ENCODE data around the gene PPP6C.

PPP6C gene

DNA sequence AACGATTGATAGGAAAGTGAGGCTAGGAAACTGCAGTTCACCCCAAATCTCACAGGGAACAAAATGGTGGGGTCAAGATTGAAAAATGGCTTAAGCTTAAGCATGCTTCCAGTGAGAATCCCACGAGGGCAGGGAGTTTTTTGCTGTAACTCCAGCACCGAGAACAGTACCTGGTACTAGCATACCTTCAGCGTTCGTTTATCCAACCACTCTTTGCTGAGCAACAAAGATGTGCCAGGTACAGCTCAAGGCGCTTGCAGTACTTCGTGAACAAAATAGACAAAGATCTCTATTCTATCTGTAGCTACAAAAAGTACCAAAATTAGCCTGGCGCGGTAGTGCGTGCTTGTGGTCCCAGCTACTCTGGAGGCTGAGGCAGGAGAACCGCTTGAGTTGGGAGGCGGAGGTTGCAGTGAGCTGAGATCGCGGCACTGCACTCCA lies 778 bp upstream of the PPP6C start:
- no peak for TF ChIP-seq EZH2 (IDR thresholded peaks at IDR 0.05; ENCODE audit: borderline replicate concordance, low read length)
- TF ChIP-seq, protein P1, sequence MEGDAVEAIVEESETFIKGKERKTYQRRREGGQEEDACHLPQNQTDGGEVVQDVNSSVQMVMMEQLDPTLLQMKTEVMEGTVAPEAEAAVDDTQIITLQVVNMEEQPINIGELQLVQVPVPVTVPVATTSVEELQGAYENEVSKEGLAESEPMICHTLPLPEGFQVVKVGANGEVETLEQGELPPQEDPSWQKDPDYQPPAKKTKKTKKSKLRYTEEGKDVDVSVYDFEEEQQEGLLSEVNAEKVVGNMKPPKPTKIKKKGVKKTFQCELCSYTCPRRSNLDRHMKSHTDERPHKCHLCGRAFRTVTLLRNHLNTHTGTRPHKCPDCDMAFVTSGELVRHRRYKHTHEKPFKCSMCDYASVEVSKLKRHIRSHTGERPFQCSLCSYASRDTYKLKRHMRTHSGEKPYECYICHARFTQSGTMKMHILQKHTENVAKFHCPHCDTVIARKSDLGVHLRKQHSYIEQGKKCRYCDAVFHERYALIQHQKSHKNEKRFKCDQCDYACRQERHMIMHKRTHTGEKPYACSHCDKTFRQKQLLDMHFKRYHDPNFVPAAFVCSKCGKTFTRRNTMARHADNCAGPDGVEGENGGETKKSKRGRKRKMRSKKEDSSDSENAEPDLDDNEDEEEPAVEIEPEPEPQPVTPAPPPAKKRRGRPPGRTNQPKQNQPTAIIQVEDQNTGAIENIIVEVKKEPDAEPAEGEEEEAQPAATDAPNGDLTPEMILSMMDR (IDR thresholded peaks at IDR 0.05; ENCODE audit: low read length) = no peak
- Histone ChIP-seq H3K36me3 (ENCODE audit: insufficient read depth, low read length) (peaks cover 3% of the 10 kb centered on the region; the same call in 1 of the 2 replicates), H3F3A (ENCODE audit: insufficient read depth, low read length) (no peaks in the 10 kb centered on the region), H3K27ac (ENCODE audit: low read depth, low read length, poor library complexity, severe bottlenecking) (peak overlapping the region; percentile 67), H4K20me1 (ENCODE audit: insufficient read depth, low read length) (no peaks in the 10 kb centered on the region), H3K9me2 (ENCODE audit: low read depth, low read length) (no peaks in the 10 kb centered on the region), H3K9ac (ENCODE audit: low read length) (peak overlapping the region; percentile 91), H3K9me3 (ENCODE audit: low read length) (no peaks in the 10 kb centered on the region), H2AFZ (ENCODE audit: low read length) (peak overlapping the region; percentile 77), H3K4me3 (ENCODE audit: low read depth, low read length, poor library complexity, severe bottlenecking) (peak overlapping the region; percentile 89), H3K4me1 (ENCODE audit: insufficient read depth, low read length, severe bottlenecking) (peaks cover 37% of the 10 kb centered on the region), H3K4me2 (ENCODE audit: low read length) (peak overlapping the region; percentile 82), H3K27me3 (ENCODE audit: insufficient read depth, low read length) (no peaks in the 10 kb centered on the region), H3K79me2 (ENCODE audit: insufficient read depth, low read length) (peaks cover 44% of the 10 kb centered on the region)

- Histone ChIP-seq H3K9ac (ENCODE audit: low read length) (peak overlapping the region; percentile 91), H3F3A (ENCODE audit: insufficient read depth, low read length) (no peaks in the 10 kb centered on the region), H3K9me2 (ENCODE audit: low read depth, low read length) (no peaks in the 10 kb centered on the region), H4K20me1 (ENCODE audit: insufficient read depth, low read length) (no peaks in the 10 kb centered on the region), H2AFZ (ENCODE audit: low read length) (no peak overlapping the region), H3K4me1 (ENCODE audit: insufficient read depth, low read length, severe bottlenecking) (peaks cover 26% of the 10 kb centered on the region), H3K36me3 (ENCODE audit: insufficient read depth, low read length) (peaks cover 9% of the 10 kb centered on the region), H3K27ac (ENCODE audit: low read depth, low read length, poor library complexity, severe bottlenecking) (peak overlapping the region; percentile 67), H3K9me3 (ENCODE audit: low read length) (no peaks in the 10 kb centered on the region), H3K79me2 (ENCODE audit: insufficient read depth, low read length) (peaks cover 58% of the 10 kb centered on the region), H3K4me3 (ENCODE audit: low read depth, low read length, poor library complexity, severe bottlenecking) (peak overlapping the region; percentile 89), H3K27me3 (ENCODE audit: insufficient read depth, low read length) (no peaks in the 10 kb centered on the region), H3K4me2 (ENCODE audit: low read length) (peak overlapping the region; percentile 100)
- TF ChIP-seq, protein P1 (IDR thresholded peaks at IDR 0.05; ENCODE audit: low read length) = no peak
- TF ChIP-seq EZH2 (IDR thresholded peaks at IDR 0.05; ENCODE audit: borderline replicate concordance, low read length) = no peak
These were observed 617 bp downstream of the PPP6C start for GRCh38 chr9:125189011-125189360.

GRCh38 chr9:125183561-125183960 lies 6.0 kb downstream of the PPP6C start:
- no peak overlapping the region for H3K4me3 ChIP-seq (ENCODE audit: low read depth, low read length, poor library complexity, severe bottlenecking)
- H3K4me2 ChIP-seq (ENCODE audit: low read length) = no peak overlapping the region
- TF ChIP-seq, protein P1 (IDR thresholded peaks at IDR 0.05; ENCODE audit: low read length) = no peak
- TF ChIP-seq EZH2 (IDR thresholded peaks at IDR 0.05; ENCODE audit: borderline replicate concordance, low read length) = no peak
- no peaks in the 10 kb centered on the region for H3F3A ChIP-seq (ENCODE audit: insufficient read depth, low read length)
- H2AFZ ChIP-seq (ENCODE audit: low read length) = no peak overlapping the region
- H3K4me1 ChIP-seq (ENCODE audit: insufficient read depth, low read length, severe bottlenecking) = peaks cover 15% of the 10 kb centered on the region
- H3K27ac ChIP-seq (ENCODE audit: low read depth, low read length, poor library complexity, severe bottlenecking) = no peak overlapping the region
- H3K27me3 ChIP-seq (ENCODE audit: insufficient read depth, low read length) = no peaks in the 10 kb centered on the region
- no peaks in the 10 kb centered on the region for H3K9me2 ChIP-seq (ENCODE audit: low read depth, low read length)
- peaks cover 97% of the 10 kb centered on the region for H3K79me2 ChIP-seq (ENCODE audit: insufficient read depth, low read length)
- H3K36me3 ChIP-seq (ENCODE audit: insufficient read depth, low read length) = peaks cover 29% of the 10 kb centered on the region
- H3K9me3 ChIP-seq (ENCODE audit: low read length) = peaks cover 5% of the 10 kb centered on the region
- H3K9ac ChIP-seq (ENCODE audit: low read length) = no peak overlapping the region
- H4K20me1 ChIP-seq (ENCODE audit: insufficient read depth, low read length) = no peaks in the 10 kb centered on the region
